H1 (cell line): ENCODE data around the gene CRHR1. TPM values are rescaled to one million over a fixed set of nuclear protein-coding genes. Genes with fewer than 3 reads are reported as not detected.

ENCODE experiments used
- E2F6 ChIP-seq: IDR thresholded peaks from 2 replicates; pipeline ENCODE4 v1.6.1; 2012; ENCODE audit warnings: inconsistent platforms
- polyA plus RNA-seq, 7 experiments: library from polyadenylated mRNA; depleted of rRNA in 3 of 7; stranded (reverse) in 5 of 7; unstranded in 2 of 7; fragments of >200 nt in 5 of 7; fragments of 200-250 nt in 2 of 7; gene quantifications; 1 replicate in 5 of 7; 2 replicates in 1 of 7; 4 replicates in 1 of 7; pipeline versions ENCODE4 v1.2.1 to v1.2.3, GENCODE V29; 2011 to 2013; ENCODE audit warnings: missing spikeins in 2 of 7, mixed read lengths in 2 of 7
- total RNA-seq: library from RNA; stranded (reverse); fragmentation: NEBNext Ultra II Directional; extraction: Animal tissue kit (Norgen Biotek cat#: 25700); gene quantifications from 2 replicates; pipeline ENCODE4 v1.2.1, GENCODE V29; 2021

The CRHR1 gene
- total and polyA plus RNA-seq, 2 of the 8 experiments (the other 6 are each of a cell fraction or from before 2014, with no cell fraction given) = 0.56 to 1.7 TPM

DNA sequence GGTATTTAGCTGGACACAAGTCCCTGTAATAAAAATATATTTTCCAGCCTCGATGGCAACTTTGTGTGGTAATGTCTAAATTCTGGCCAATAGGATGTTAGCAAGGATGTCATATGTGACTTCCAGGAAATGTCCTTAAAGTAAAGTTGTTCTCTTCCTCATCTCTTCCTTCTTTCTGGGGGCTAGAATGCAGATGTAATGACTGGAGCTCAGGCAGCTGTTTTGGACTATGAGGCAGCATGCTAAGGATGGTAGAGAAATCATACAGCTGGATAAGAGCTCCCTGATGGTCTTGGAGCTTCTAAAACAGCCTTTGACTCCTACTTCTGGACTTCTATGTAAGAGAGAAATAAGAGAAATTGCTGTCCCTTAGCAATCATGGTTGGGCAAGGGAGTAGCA, 93.3 kb downstream of the CRHR1 start (continued):
- no peak for TF ChIP-seq E2F6
